K562 (cell line): Measurements from ENCODE around the gene CST3. TPM values are rescaled to one million over a fixed set of nuclear protein-coding genes. Genes with fewer than 3 reads are reported as not detected.
"Not testable (repeated sequence)": the region's sequence is repeated elsewhere in the genome, so short reads cannot be mapped to it uniquely, and the experiment has no call there.

Experiments
- ATAC-seq: fragments of 200-7000 bp; cut with Tn5 transposase; 3 replicates; pipeline ENCODE4 v1.9.1; 2020; ENCODE audit warnings: moderate library complexity
- BruUV-seq: library from RNA; stranded (reverse); fragments of 400-500 nt; replicated peaks from 2 replicates; lab custom pipeline; 2021; lab: Mats Ljungman, UMichigan
- CTCF ChIA-PET: fragments of 300-600 bp; formaldehyde crosslinking; extraction: SDS; loops from one replicate; lab custom pipeline; 2021; ENCODE audit warnings: low intra/inter-chr PET ratio; lab: Yijun Ruan, JAX
- POLR2A ChIA-PET: fragments of 300-600, 350-650 bp; sonication (Branson Sonifier 250); formaldehyde crosslinking; extraction: SDS; loops from one replicate; lab custom pipeline; 2021; ENCODE audit warnings: antibody characterized with exemption, inconsistent platforms; lab: Yijun Ruan, JAX
- DNase-seq, 4 experiments: peaks; one replicate each; pipeline versions ENCODE4 v3.0.0 to v3.0.0-alpha.2; 2011 to 2018; ENCODE audit warnings: low spot score in 3 of 4, mixed read lengths in 3 of 4; ENCODE audit errors: extremely low read depth in 1 of 4
- FAIRE-seq: peaks from 2 replicates; lab custom pipeline; 2011; peaks lifted over from hg19 to GRCh38; lab: Jason Lieb, UNC
- H2AFZ ChIP-seq: 2 replicates; pipeline ENCODE4 v1.6.0; 2011; ENCODE audit warnings: low read depth, low read length, control low read depth, inconsistent platforms
- H3K27ac ChIP-seq: fragments of 200-600 bp; 3 replicates; pipeline ENCODE4 v1.8.0; 2011; ENCODE audit warnings: low read depth, mild to moderate bottlenecking, control low read depth, inconsistent platforms, low read length, moderate library complexity, mixed read lengths; ENCODE audit errors: extremely low read depth
- H3K27me3 ChIP-seq, 2 experiments: fragments of 300-600 bp in 1 of 2; 2 replicates in 1 of 2; 3 replicates in 1 of 2; pipeline versions ENCODE4 v1.6.0 to v1.8.0; 2011; ENCODE audit warnings: inconsistent platforms in 2 of 2, low read length in 2 of 2, mild to moderate bottlenecking in 1 of 2, mixed read lengths in 1 of 2, moderate library complexity in 1 of 2; ENCODE audit not compliant: control insufficient read depth in 2 of 2, insufficient read depth in 2 of 2
- H3K36me3 ChIP-seq: fragments of 300-600 bp; 3 replicates; pipeline ENCODE4 v1.8.0; 2011; ENCODE audit warnings: mild to moderate bottlenecking, low read length, inconsistent platforms; ENCODE audit not compliant: control insufficient read depth, insufficient read depth
- H3K4me1 ChIP-seq, 2 experiments: fragments of 200-600 bp in 1 of 2; replicated peaks in 1 of 2; 2 replicates in 1 of 2; 3 replicates in 1 of 2; pipeline versions ENCODE4 v1.5.1 to v1.8.0; 2011; ENCODE audit warnings: inconsistent platforms in 2 of 2, low read length in 2 of 2, mild to moderate bottlenecking in 1 of 2, mixed read lengths in 1 of 2, moderate library complexity in 1 of 2; ENCODE audit not compliant: control insufficient read depth in 2 of 2, insufficient read depth in 2 of 2
- H3K4me2 ChIP-seq: 2 replicates; pipeline ENCODE4 v1.6.1; 2011; ENCODE audit warnings: low read length, control low read depth, inconsistent platforms, mixed read lengths; ENCODE audit not compliant: insufficient read depth
- H3K4me3 ChIP-seq: fragments of 200-600 bp; sonication (generic), shearing (Covaris generic); 2 replicates; pipeline ENCODE4 v1.5.1; 2016; ENCODE audit warnings: control low read depth, inconsistent platforms
- H3K79me2 ChIP-seq: fragments of 200-600 bp; 3 replicates; pipeline ENCODE4 v1.8.0; 2011; ENCODE audit warnings: low read length, inconsistent platforms; ENCODE audit not compliant: control insufficient read depth, insufficient read depth
- H3K9ac ChIP-seq, 2 experiments: 2 replicates each; pipeline versions ENCODE4 v1.6.0 to v1.6.1; 2011; ENCODE audit warnings: low read depth in 2 of 2, low read length in 2 of 2, control low read depth in 1 of 2, inconsistent platforms in 1 of 2, mild to moderate bottlenecking in 1 of 2, mixed read lengths in 1 of 2; ENCODE audit not compliant: insufficient read depth in 1 of 2
- H3K9me1 ChIP-seq: one replicate; pipeline ENCODE4 v1.6.0; 2011; ENCODE audit warnings: inconsistent platforms, mild to moderate bottlenecking, low read length, moderate library complexity; ENCODE audit not compliant: control insufficient read depth, insufficient read depth
- H3K9me3 ChIP-seq: replicated peaks from 2 replicates; pipeline ENCODE4 v1.5.1; 2011; ENCODE audit warnings: low read depth, low read length, inconsistent platforms; ENCODE audit not compliant: control insufficient read depth, insufficient read depth
- H4K20me1 ChIP-seq: replicated peaks from 2 replicates; pipeline ENCODE4 v1.6.1; 2011; ENCODE audit warnings: low read length, inconsistent platforms, mixed read lengths; ENCODE audit not compliant: control insufficient read depth, insufficient read depth
- MEIS2 ChIP-seq: fragments of 450-650 bp; IDR thresholded peaks from 2 replicates; pipeline ENCODE4 v1.6.1; 2014; ENCODE audit warnings: mild to moderate bottlenecking; ENCODE audit not compliant: partially characterized antibody
- PBX2 ChIP-seq, 2 experiments: IDR thresholded peaks in 1 of 2; conservative IDR thresholded peaks in 1 of 2; 2 replicates each; pipeline ENCODE4 v1.6.1; 2016; ENCODE audit warnings: low read depth in 2 of 2, mild to moderate bottlenecking in 1 of 2, missing compliant biosample characterization in 1 of 2, missing genetic modification characterization in 1 of 2, moderate library complexity in 1 of 2
- PKNOX1 ChIP-seq: fragments of 450-650 bp; IDR thresholded peaks from 2 replicates; pipeline ENCODE4 v1.6.1; 2016
- WGBS: fragments of 100-300 bp; shearing (Covaris generic); methylation state at CpG from one replicate; pipeline ENCODE4 v1.1.6; 2016; ENCODE audit warnings: low coverage, mixed read lengths; ENCODE audit not compliant: insufficient coverage; ENCODE audit errors: missing lambda C conversion rate; 5-methylcytosine and 5-hydroxymethylcytosine counted together
- in situ Hi-C: fragments of 300-500 bp; cut with MboI; formaldehyde crosslinking; loops from 4 replicates; pipeline ENCODE4 v1.15.0; 2018; ENCODE audit warnings: inconsistent platforms, mixed read lengths
- intact Hi-C: fragments of 100-400 bp; cut with micrococcal nuclease; formaldehyde crosslinking; loops from 2 replicates; pipeline ENCODE4 v1.14.2; 2022
- polyA plus RNA-seq, 8 experiments: library from polyadenylated mRNA; depleted of rRNA in 4 of 8; stranded (reverse) in 5 of 8; unstranded in 3 of 8; fragments of >200 nt; fragmentation: Nextera tagmentation in 2 of 8; fragmentation: Illumina TruSeq in 1 of 8; extraction: Ambion mirVana in 2 of 8; extraction: Trizol in 1 of 8; gene quantifications; 2 replicates each; pipeline versions ENCODE4 v1.2.1 to v1.2.3, GENCODE V29; 2011 to 2014; ENCODE audit warnings: inconsistent platforms in 1 of 8, missing spikeins in 1 of 8
- total RNA-seq, 7 experiments: library from RNA; depleted of rRNA in 6 of 7; stranded (reverse); fragments of >200 nt in 6 of 7; fragmentation: Illumina TruSeq in 2 of 7; extraction: Trizol in 2 of 7; gene quantifications; 2 replicates each; pipeline versions ENCODE4 v1.2.1 to v1.2.3, GENCODE V29; 2011 to 2021; ENCODE audit warnings: low replicate concordance in 1 of 7

The CST3 gene
- total and polyA plus RNA-seq, 9 of the 15 experiments (the other 6 are each of a cell fraction or from before 2014, with no cell fraction given) = 8.7 to 113 (median 48.5) TPM

- BruUV-seq; POLR2A ChIA-PET; H3K9me3 ChIP-seq; CTCF ChIA-PET; H3K4me3 ChIP-seq; in situ Hi-C loops; DNase-seq; H3K4me2 ChIP-seq; H4K20me1 ChIP-seq; H3K9ac ChIP-seq; ATAC-seq; H3K79me2 ChIP-seq; H3K36me3 ChIP-seq; H3K27me3 ChIP-seq; FAIRE-seq; H2AFZ ChIP-seq; intact Hi-C loops; H3K9me1 ChIP-seq; H3K27ac ChIP-seq; TF ChIP-seq PBX2 (CRISPR knock-in tag; IDR thresholded peaks at IDR 0.05; ENCODE audit: low read depth): not testable (repeated sequence)
- TF ChIP-seq PBX2 (tag; conservative IDR thresholded peaks at IDR 0.05; ENCODE audit: low read depth) (peak; percentile 74), MEIS2 (peak; percentile 86), PKNOX1 (peak; percentile 39; the same call in 1 of the 2 replicates)
- peaks cover 4 to 14% of the 10 kb centered on the region in 2 experiments; a peak in 4 of 5 replicates for H3K4me1 ChIP-seq
- WGBS = 3% methylated on average over 4 of the region's 4 CpGs
Measured at GRCh38 chr20:23664046-23664445, 26.3 kb upstream of the CST3 start.
